ENCODE data around the gene TMEM109.

TMEM109 gene

DNA sequence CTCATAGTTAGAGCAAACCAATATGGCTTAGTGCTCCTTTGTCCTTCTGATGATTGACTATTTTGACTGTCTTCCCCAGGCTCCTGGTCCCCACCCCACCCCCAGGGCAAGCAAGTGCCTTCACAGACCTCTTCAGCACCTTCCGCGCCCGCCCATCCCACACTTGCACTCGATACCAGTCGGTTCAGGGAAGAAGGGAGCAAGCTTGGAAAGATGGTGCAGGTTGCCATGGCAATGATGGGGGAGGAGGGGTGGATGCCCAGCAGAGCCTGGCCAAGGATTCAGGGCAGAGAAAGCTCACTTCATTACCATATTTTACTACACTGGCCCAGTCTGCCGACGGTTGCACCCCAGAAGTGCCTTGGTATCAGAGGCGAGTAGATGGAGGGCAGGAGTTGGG lies 12.5 kb downstream of the TMEM109 start:
- DNase-seq (ENCODE audit: low read depth) = no peak

DNA sequence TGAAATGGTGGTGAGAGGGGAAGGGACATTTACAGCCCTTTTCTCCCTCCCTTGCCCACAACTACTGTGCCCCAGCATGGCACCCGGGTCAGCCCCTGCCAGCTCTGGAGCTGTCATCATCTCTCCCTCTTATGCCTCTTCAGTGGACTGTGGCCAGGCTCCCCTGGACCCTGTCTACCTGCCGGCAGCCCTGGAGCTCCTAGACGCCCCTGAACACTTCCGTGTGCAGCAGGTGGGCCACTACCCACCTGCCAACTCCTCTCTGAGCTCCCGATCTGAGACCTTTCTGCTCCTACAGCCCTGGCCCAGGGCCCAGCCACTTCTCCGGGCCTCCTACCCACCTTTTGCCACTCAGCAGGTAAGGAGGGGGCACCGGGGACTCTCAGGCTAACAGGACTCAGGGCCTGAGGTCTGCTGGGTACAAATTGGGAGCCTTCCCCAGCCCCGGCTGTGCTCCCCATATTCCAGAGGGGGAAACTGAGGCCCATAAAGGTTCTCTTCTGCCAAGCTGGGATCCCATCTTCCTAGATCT lies 13.2 kb downstream of the TMEM109 start:
- DNase-seq (ENCODE audit: low read depth) = no peak

DNA sequence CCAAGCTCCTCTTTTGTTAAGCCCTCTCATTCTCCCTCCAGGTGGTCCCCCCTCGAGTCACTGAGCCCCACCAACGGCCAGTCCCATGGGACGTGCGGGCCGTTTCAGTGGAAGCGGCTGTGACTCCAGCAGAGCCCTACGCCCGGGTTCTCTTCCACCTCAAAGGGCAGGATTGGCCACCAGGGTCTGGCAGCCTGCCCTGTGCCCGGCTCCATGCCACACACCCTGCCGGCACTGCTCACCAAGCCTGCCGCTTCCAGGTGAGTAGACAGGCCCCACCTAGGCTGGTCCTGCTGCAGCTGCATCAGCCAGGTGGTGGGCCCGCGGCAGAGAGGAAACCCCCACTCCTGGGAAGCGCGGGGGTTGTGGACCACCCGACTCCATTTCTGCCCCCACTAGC lies 13.6 kb downstream of the TMEM109 start:
- no peak for DNase-seq (ENCODE audit: low read depth)

DNA sequence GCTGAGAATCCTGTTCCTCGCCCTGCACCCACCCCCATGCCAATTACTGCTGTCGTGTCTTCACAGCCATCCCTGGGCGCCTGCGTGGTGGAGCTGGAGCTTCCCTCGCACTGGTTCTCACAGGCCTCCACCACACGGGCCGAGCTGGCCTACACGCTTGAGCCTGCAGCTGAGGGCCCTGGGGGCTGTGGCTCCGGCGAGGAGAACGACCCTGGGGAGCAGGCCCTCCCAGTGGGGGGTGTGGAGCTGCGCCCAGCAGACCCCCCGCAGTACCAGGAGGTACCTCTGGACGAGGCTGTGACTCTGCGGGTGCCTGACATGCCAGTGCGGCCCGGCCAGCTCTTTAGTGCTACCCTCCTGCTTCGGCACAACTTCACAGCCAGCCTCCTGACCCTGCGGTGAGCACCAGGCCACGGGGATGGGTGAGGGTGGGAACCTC lies 14.6 kb downstream of the TMEM109 start:
- no peak for DNase-seq (ENCODE audit: low read depth)

DNA sequence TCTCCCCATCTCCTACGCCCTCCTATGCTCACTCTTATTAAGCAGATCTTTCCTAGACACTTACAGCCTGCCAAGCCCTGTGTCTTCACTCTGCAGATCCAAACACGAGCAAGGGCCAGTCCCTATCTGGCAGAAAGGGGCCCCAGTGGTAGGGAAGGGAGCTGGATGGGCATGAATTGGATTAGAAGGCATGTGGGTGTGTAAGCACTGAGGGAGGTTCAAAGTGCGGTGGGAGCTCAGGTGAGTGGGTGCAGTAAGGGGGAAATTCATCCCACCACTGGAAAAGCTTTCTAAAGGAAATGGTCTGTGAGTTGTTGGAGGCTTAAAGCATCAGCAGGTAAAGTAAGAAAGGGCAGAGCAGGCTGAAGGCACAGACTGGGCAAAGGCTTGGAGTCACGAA lies 15.8 kb downstream of the TMEM109 start:
- no peak for DNase-seq (ENCODE audit: low read depth)

DNA sequence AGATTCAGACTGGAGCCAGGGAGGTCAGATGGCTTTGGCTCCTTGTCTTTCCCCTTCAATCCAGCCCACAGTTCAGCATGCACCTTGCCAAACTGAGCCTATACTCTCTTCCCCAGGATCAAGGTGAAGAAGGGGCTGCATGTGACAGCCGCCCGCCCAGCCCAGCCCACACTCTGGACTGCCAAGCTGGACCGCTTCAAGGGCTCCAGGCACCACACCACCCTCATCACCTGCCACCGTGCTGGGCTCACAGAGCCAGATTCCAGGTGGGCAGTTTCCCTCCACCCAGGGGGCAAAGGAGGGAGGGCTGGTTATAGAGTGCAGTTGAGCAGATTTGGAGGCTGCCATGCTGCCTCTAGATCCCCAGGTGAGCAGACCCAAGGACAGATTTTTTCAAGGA lies 16.4 kb downstream of the TMEM109 start:
- DNase-seq (ENCODE audit: low read depth) = no peak

DNA sequence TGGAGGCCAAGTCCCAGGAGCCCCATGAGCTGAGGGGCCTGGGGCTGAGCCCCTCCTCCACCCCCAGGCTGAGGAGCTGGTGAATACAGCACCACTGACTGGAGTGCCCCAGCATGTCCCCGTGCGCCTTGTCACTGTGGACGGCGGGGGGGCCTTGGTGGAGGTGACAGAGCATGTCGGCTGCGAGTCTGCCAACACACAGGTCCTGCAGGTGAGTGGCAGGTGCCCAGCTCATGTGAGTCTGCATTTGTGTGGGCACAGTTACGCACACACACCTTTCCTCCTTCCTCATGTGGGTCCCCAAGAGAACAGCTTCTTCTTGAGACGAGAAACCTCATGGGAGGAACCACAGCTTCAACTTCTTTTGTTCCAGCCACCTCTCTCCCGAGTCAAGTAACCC lies 18.0 kb downstream of the TMEM109 start:
- DNase-seq (ENCODE audit: low read depth) = no peak

DNA sequence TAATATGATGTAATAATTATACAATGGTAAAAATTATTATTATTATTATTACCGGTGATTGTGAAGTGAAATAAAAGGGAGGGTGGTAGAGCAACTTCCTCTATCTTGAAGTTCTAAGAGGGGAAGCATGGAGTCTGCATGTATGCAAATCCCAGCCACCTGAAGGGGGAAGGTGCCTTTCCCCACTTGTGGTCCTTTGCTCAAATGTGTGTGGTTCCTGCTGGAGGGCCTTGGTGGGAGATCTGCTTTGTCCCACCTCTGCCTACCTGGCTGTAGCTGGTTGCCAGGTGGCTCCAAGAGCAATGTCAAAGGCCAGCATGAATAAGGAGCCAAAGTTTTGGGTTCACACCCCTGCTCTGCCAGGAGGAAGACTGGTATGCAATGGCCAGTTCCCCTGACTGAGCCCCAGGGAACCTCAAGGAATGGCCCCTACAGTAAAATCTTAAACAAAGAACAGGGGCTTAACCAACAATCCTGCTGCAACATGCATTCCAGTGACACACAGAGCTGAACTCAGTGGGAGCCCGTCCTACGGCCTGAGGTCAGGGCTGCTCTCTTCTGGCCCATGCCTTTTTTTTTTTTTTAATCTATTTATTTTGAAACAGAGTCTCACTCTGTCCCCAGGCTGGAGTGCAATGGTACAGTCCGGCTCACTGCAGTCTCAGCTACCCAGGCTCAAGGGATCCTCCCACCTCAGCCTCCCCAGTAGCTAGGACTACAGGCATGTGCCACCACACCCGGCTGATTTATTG lies 18.8 kb downstream of the TMEM109 start:
- DNase-seq (ENCODE audit: low read depth) = no peak

DNA sequence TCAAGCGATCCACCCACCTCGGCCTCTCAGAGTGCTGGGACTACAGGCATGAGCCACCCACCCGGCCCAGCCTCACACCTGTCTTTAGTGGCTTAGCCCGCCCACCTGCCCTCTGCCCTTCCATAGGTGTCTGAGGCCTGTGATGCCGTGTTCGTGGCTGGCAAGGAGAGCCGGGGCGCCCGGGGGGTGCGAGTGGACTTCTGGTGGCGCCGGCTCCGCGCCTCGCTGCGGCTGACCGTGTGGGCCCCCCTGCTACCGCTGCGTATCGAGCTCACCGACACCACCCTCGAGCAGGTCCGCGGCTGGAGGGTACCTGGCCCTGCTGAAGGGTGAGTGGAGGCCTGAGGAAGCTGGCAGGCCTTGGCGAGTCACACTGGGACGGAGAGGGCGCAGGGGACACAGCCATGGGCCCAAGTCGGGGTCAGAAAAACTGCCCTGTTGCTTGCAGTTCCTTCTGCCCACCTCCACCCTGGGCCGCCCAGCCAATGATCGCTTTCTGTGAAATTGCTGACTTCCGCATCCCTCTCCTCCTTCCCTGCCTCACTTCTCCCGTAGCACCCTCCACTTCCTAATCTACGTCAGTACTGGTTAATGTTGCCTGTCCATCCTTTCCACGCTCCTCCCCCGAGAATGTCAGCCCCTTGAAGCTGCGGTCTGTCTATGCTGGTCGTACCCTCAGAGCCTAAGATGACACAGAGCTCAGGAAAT lies 19.6 kb downstream of the TMEM109 start:
- no peak for DNase-seq (ENCODE audit: low read depth)

DNA sequence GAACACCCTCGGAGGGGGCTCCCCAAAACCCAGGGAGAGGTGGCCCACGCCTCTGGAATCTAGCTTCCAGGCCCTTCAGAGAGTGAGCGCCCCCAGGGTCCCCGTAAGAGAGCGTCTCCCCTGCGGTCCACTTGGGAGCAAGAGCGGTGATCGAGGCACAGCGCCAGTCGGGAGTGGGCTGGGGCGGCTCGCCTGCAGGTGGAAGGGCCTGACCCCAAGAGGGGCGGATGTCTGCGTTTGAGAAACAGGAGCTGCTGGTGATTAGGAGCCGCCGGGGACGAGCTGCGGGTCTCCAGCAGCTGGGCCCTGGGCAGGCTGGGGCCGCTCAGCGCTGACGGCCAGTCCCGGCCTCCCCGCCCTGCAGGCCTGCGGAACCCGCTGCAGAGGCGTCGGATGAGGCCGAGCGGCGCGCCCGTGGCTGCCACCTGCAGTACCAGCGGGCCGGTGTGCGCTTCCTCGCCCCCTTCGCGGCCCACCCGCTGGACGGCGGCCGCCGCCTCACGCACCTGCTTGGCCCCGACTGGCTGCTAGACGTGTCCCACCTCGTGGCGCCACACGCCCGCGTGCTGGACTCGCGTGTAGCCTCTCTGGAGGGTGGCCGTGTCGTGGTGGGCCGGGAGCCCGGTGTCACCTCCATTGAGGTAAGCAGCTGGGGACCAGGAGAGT lies 20.3 kb downstream of the TMEM109 start:
- DNase-seq (ENCODE audit: low read depth) = no peak

DNA sequence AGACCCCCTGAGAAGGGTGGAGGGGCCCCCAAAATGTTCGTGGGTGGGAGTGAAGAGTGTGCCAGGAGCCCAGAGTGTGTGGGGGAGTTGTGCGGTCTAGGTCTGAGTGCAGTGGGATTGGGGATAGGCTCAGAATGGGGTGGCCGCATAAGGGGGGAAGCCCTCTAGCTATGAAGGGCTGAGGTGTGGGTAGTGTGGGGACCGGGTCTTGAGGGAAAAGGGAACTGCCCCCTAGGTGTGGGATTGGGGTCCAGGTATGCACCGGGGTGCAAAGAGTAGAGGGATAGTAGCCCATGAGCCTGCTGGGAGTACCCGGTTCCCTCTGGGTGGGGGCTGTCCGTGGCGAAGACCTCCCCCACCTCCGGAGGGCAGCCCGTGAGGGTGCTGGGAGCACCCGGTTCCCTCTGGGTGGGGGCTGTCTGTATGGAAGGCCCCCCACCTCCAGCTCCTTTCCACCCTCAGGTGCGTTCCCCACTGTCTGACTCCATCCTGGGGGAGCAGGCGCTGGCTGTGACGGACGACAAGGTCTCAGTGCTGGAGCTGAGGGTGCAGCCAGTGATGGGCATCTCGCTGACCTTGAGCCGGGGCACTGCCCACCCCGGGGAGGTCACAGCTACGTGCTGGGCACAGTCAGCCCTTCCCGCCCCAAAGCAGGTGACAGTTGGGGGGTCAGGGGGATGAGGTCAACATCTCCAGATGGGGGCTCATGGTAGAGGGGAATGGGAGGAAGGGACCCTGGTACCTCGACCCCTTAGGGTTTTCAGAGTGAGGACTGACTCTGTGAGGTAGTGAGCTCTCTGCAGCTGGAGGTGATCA lies 21.0 kb downstream of the TMEM109 start:
- no peak for DNase-seq (ENCODE audit: low read depth)

DNA sequence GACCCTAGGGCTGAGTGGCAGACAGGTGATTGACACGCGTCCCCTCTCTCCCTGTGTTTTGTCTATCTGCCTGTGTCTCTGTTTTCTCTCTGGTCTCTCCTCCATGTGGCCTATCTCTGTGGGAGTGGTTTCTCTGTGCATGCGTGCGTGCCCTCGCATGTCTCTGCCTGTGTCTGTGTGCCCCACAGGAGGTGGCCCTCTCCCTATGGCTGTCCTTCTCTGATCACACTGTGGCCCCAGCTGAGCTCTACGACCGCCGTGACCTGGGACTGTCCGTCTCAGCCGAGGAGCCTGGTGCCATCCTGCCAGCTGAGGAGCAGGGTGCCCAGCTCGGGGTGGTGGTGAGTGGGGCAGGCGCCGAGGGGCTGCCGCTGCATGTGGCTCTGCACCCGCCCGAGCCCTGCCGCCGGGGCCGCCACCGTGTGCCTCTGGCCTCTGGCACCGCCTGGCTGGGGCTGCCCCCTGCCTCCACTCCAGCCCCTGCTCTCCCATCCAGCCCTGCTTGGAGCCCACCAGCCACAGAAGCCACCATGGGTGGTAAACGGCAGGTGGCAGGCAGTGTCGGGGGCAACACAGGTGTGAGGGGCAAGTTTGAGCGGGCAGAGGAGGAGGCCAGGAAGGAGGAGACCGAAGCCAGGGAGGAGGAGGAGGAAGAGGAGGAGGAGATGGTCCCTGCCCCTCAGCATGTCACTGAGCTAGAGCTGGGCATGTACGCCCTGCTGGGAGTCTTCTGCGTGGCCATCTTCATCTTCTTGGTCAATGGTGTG lies 21.9 kb downstream of the TMEM109 start:
- no peak for DNase-seq (ENCODE audit: low read depth)

DNA sequence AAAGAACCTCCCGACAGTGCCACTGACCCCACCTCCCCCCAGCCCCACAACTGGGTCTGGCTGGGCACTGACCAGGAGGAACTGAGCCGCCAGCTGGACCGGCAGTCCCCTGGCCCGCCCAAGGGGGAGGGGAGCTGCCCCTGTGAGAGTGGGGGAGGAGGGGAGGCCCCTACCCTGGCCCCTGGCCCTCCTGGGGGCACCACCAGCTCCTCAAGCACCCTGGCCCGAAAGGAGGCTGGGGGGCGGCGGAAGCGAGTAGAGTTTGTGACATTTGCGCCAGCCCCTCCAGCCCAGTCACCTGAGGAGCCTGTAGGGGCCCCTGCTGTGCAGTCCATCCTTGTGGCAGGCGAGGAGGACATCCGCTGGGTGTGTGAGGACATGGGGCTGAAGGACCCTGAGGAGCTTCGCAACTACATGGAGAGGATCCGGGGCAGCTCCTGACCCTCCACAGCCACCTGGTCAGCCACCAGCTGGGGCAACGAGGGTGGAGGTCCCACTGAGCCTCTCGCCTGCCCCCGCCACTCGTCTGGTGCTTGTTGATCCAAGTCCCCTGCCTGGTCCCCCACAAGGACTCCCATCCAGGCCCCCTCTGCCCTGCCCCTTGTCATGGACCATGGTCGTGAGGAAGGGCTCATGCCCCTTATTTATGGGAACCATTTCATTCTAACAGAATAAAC lies 22.6 kb downstream of the TMEM109 start:
- no peak for DNase-seq (ENCODE audit: low read depth)

DNA sequence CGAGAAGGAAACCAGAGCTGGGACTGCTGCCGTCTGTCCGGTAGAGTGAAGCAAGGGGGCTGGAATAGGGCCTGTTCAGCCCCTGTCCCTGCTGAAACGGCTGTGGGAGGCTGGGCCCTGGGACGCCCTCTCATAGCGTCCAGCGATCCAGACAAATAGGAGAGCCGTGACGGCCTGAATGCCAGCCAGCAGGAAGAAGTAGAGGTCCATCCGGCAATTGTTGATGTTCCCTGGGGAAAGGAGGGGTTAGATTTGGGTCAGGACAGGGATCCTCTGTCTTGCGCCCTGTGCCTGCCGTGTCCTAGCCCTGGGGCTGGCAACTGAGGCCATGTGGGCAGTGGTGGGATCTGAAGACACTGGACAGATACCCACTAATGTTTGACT lies 23.2 kb downstream of the TMEM109 start:
- no peak for DNase-seq (ENCODE audit: low read depth)

DNA sequence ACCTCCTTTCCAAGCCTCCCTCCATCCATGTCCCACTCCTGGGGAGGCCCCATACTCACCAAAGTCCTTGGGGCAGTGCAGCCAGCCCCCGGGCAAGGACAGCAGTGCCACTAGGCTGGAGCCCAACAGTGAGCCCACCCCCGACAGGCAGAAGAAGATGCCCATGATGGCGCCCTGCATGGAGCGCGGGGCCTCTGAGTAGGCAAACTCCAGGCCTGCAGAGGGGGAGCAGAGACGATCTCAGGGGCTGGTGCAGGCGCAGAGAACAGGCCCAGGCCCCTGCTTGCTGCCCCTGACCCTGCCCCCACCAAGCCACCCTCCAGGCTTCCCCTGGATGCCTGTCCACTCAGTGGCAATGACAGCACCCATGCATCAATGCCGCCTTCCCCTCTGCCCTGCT lies 23.9 kb downstream of the TMEM109 start:
- no peak for DNase-seq (ENCODE audit: low read depth)

DNA sequence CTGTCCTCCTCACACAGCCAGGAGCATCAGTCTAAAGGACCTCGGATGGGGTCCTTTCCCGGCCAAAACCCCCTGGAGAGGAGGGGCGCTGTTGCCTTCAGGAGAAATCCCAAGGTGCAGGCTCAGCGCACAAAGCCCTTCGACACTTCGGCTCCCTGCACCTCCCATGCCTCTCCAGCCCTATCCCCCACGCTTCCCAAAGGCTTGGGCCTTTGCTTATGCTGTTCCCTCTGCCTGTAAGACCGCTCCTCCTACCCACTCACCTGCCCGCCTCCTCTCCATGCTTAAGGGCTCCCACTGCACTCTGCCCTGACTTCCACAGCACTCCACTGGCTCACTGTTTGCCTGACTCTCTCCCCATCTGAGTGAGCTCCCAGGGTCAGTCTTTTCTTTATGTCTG lies 24.5 kb downstream of the TMEM109 start:
- no peak for DNase-seq (ENCODE audit: low read depth)

DNA sequence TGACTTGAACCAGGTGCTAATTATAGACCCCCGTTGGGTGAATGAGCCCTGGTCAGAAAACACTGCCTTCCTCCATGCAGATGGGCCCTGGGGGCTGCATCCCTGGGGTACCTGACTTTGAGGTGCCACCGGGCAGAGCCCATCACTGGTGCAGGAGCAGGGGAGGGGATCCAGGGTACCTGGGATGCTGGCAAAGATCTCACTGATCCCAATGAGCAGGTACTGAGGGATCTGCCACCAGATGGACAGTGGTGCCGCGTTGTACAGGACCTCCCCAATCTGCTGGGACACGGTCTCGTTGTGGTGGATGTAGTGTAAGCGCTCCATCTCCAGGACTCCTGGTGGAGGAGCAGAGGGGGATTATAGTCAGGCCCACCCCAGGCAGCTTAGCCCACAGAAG lies 25.3 kb downstream of the TMEM109 start:
- DNase-seq (ENCODE audit: low read depth) = no peak

DNA sequence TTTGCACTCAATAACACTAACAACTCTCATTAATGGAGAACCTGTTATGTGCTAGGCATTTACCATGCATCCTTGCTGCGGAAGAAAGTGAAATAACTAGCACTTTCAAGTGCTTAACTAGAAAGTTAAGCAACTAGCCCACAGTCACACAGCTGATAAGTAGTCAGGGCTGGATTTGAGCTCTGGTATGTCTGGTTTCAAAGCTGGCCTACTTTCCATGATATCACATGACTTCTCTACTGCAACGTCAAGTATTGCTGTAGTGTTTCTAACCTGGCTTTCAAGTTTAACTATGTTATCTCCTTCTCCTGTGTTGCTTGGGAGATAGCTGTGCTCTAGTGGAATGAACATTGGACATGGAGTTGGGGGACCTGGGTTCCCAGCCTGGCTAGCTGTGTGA lies 25.9 kb downstream of the TMEM109 start:
- no peak for DNase-seq (ENCODE audit: low read depth)

DNA sequence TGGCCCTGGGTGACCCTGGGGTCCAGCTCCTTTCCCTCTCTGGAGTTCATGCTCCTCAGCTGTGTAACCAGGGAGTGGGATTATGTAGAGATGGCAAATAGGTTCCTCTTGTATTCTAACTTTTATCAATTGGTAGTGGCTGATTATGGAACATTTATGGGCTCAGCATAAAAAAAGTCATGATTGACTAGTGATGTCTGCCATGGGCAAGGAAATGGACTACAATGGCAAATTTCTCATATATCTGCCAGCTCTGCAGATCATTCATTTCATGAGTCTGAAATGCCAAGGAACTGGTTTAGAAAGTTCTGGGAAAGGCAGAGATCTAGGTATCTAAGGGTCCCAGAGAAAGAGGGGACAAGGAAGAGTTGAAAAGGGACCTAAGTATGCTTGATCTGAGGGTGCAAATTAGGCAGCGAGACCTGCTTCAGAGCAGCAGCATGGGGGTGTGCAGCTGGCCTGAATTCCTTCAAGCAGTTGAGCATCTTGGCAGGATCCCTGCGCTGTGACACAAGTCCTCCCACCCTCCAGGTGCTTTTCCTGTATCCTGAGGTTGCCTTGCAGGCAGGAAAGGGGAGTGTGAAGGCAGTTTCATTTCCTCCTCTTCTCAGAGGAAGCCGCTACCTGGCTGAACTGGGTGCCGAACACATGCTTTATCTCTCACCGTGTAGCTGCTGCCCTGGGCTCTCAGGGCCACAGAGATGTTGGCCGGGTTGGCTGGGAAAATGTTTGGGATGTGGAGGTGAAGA lies 27.6 kb downstream of the TMEM109 start:
- no peak for DNase-seq (ENCODE audit: low read depth)

DNA sequence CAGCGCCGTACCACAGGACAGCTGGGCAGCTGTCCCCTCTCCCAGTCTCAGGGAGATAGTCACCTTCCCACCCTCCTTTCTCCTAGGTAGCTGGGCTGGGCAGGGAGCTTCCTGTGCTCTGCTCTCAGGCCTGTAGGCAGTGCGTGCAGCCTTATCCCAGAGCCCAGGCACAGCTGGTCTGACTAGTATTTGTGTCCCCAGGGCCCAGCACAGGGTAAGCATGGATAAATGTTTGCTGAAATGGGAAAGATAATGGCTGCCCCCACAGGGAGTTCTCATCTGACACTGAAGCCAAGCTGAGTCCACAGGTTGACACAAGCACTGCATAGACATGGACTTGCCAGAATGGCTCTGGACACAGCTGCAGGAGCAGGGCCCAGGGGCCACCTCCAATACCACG lies 28.3 kb downstream of the TMEM109 start:
- no peak for DNase-seq (ENCODE audit: low read depth)
